Measurements from ENCODE around the gene AUTS2. TPM values are rescaled to one million over a fixed set of nuclear protein-coding genes. Genes with fewer than 3 reads are reported as not detected.

AUTS2 gene
- total and polyA plus RNA-seq, 2 experiments from 2014 or later, result 32.0 to 91.0 TPM

- H3K9me3 Mint-ChIP-seq, result peaks cover 5% of the 10 kb centered on the region
These were observed 395.9 kb downstream of the AUTS2 start for GRCh38 chr7:69994218-69994617.

More at GRCh38 chr7:69994218-69994617, 395.9 kb downstream of the AUTS2 start:
- no peaks in the 10 kb centered on the region for H3F3A ChIP-seq (replicated peaks; ENCODE audit: low read depth)
- Mint-ChIP-seq H3K4me3 (no peak overlapping the region), H3K36me3 (ENCODE audit: low read depth) (peaks cover 2% of the 10 kb centered on the region), H3K27me3 (ENCODE audit: insufficient read depth, low read depth, poor library complexity) (peaks cover 7% of the 10 kb centered on the region), H3K4me1 (no peaks in the 10 kb centered on the region), H3K27ac (no peak overlapping the region)
- ATAC-seq (no peak), DNase-seq (ENCODE audit: low spot score) (no peak)
- H4K20me1 ChIP-seq (replicated peaks; ENCODE audit: insufficient read depth), result no peaks in the 10 kb centered on the region
- no peak overlapping the region for H3K27ac ChIP-seq (ENCODE audit: low read depth)
- H3K27me3 ChIP-seq (ENCODE audit: insufficient read depth), result no peaks in the 10 kb centered on the region
- no peaks in the 10 kb centered on the region for H3K79me2 ChIP-seq (replicated peaks; ENCODE audit: insufficient read depth)
- H3K9me2 ChIP-seq (ENCODE audit: insufficient read depth), result 0 out of 2 replicates have a peak, but pooled peaks cover 5% of the 10 kb centered on the region
- H3K36me3 ChIP-seq (ENCODE audit: insufficient read depth), result 0 out of 2 replicates have a peak, but pooled peaks cover 3% of the 10 kb centered on the region
- TF ChIP-seq, protein P1, sequence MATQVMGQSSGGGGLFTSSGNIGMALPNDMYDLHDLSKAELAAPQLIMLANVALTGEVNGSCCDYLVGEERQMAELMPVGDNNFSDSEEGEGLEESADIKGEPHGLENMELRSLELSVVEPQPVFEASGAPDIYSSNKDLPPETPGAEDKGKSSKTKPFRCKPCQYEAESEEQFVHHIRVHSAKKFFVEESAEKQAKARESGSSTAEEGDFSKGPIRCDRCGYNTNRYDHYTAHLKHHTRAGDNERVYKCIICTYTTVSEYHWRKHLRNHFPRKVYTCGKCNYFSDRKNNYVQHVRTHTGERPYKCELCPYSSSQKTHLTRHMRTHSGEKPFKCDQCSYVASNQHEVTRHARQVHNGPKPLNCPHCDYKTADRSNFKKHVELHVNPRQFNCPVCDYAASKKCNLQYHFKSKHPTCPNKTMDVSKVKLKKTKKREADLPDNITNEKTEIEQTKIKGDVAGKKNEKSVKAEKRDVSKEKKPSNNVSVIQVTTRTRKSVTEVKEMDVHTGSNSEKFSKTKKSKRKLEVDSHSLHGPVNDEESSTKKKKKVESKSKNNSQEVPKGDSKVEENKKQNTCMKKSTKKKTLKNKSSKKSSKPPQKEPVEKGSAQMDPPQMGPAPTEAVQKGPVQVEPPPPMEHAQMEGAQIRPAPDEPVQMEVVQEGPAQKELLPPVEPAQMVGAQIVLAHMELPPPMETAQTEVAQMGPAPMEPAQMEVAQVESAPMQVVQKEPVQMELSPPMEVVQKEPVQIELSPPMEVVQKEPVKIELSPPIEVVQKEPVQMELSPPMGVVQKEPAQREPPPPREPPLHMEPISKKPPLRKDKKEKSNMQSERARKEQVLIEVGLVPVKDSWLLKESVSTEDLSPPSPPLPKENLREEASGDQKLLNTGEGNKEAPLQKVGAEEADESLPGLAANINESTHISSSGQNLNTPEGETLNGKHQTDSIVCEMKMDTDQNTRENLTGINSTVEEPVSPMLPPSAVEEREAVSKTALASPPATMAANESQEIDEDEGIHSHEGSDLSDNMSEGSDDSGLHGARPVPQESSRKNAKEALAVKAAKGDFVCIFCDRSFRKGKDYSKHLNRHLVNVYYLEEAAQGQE (IDR thresholded peaks at IDR 0.05; ENCODE audit: unreplicated experiment), result no peak
- TF ChIP-seq EZH2phosphoT487 (IDR thresholded peaks at IDR 0.05; ENCODE audit: unreplicated experiment), result no peak
- TF ChIP-seq, protein P2, sequence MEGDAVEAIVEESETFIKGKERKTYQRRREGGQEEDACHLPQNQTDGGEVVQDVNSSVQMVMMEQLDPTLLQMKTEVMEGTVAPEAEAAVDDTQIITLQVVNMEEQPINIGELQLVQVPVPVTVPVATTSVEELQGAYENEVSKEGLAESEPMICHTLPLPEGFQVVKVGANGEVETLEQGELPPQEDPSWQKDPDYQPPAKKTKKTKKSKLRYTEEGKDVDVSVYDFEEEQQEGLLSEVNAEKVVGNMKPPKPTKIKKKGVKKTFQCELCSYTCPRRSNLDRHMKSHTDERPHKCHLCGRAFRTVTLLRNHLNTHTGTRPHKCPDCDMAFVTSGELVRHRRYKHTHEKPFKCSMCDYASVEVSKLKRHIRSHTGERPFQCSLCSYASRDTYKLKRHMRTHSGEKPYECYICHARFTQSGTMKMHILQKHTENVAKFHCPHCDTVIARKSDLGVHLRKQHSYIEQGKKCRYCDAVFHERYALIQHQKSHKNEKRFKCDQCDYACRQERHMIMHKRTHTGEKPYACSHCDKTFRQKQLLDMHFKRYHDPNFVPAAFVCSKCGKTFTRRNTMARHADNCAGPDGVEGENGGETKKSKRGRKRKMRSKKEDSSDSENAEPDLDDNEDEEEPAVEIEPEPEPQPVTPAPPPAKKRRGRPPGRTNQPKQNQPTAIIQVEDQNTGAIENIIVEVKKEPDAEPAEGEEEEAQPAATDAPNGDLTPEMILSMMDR (conservative IDR thresholded peaks at IDR 0.05; ENCODE audit: low read depth in 2 of 2), result no peak
- no peak for TF ChIP-seq JUNB (IDR thresholded peaks at IDR 0.05; ENCODE audit: unreplicated experiment)
- TF ChIP-seq POLR2AphosphoS5 (IDR thresholded peaks at IDR 0.05; ENCODE audit: low read depth), result no peak
- TF ChIP-seq CREB1 (CRISPR knock-in tag; IDR thresholded peaks at IDR 0.05; ENCODE audit: low read depth), result no peak
- no peak for TF ChIP-seq ZNF114 (CRISPR knock-in tag; IDR thresholded peaks at IDR 0.05)
- TF ChIP-seq, protein P3, sequence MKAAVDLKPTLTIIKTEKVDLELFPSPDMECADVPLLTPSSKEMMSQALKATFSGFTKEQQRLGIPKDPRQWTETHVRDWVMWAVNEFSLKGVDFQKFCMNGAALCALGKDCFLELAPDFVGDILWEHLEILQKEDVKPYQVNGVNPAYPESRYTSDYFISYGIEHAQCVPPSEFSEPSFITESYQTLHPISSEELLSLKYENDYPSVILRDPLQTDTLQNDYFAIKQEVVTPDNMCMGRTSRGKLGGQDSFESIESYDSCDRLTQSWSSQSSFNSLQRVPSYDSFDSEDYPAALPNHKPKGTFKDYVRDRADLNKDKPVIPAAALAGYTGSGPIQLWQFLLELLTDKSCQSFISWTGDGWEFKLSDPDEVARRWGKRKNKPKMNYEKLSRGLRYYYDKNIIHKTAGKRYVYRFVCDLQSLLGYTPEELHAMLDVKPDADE (IDR thresholded peaks at IDR 0.05), result no peak
- TF ChIP-seq STAT1 (IDR thresholded peaks at IDR 0.05; ENCODE audit: unreplicated experiment), result no peak
- H2AFZ ChIP-seq, result no peak overlapping the region
- no peak overlapping the region for H3K4me2 ChIP-seq
- no peaks in the 10 kb centered on the region for H3K4me1 ChIP-seq (ENCODE audit: insufficient read depth)
- no peak overlapping the region for H3K4me3 ChIP-seq

All from GM23338 (cell line).